H1 (cell line): ENCODE data around the gene ABL1. TPM values are rescaled to one million over a fixed set of nuclear protein-coding genes. Genes with fewer than 3 reads are reported as not detected.

Experiments used
- CHD2 ChIP-seq: IDR thresholded peaks from 2 replicates; pipeline ENCODE4 v1.6.1; 2012; ENCODE audit warnings: low read length, improper control_type of control experiment
- CREB1 ChIP-seq: IDR thresholded peaks from 2 replicates; pipeline ENCODE4 v1.6.1; 2012; ENCODE audit warnings: inconsistent platforms
- EP300 ChIP-seq, 2 experiments: IDR thresholded peaks; 1 replicate in 1 of 2; 2 replicates in 1 of 2; pipeline ENCODE4 v1.6.1; 2011 to 2012; ENCODE audit warnings: low read depth in 2 of 2, low read length in 2 of 2, mild to moderate bottlenecking in 2 of 2, borderline replicate concordance in 1 of 2, inconsistent platforms in 1 of 2, moderate library complexity in 1 of 2
- KDM4A ChIP-seq: IDR thresholded peaks from one replicate; pipeline ENCODE4 v1.7.1; 2012; ENCODE audit warnings: low read depth, mild to moderate bottlenecking, moderate library complexity, low read length, inconsistent platforms; ENCODE audit not compliant: severe bottlenecking
- NRF1 ChIP-seq: IDR thresholded peaks from 2 replicates; pipeline ENCODE4 v1.6.1; 2011; ENCODE audit warnings: mild to moderate bottlenecking, low read depth, low read length, improper control_type of control experiment
- RAD21 ChIP-seq, 2 experiments: IDR thresholded peaks in 1 of 2; conservative IDR thresholded peaks in 1 of 2; 2 replicates each; pipeline ENCODE4 v1.6.1; 2011; ENCODE audit warnings: low read depth in 2 of 2, low read length in 2 of 2, improper control_type of control experiment in 1 of 2, inconsistent platforms in 1 of 2, mild to moderate bottlenecking in 1 of 2, moderate library complexity in 1 of 2
- RXRA ChIP-seq: IDR thresholded peaks from 2 replicates; pipeline ENCODE4 v1.6.1; 2011; ENCODE audit warnings: low read depth, mild to moderate bottlenecking, low read length, moderate library complexity; ENCODE audit not compliant: insufficient read depth
- TAF1 ChIP-seq: IDR thresholded peaks from 2 replicates; pipeline ENCODE4 v1.6.1; 2011; ENCODE audit warnings: mild to moderate bottlenecking, low read depth, low read length
- YY1 ChIP-seq: IDR thresholded peaks from 2 replicates; pipeline ENCODE4 v1.6.1; 2011; ENCODE audit warnings: low read depth, mild to moderate bottlenecking, low read length
- polyA plus RNA-seq, 7 experiments: library from polyadenylated mRNA; depleted of rRNA in 3 of 7; stranded (reverse) in 5 of 7; unstranded in 2 of 7; fragments of >200 nt in 5 of 7; fragments of 200-250 nt in 2 of 7; gene quantifications; 1 replicate in 5 of 7; 2 replicates in 1 of 7; 4 replicates in 1 of 7; pipeline versions ENCODE4 v1.2.1 to v1.2.3, GENCODE V29; 2011 to 2013; ENCODE audit warnings: missing spikeins in 2 of 7, mixed read lengths in 2 of 7
- total RNA-seq: library from RNA; stranded (reverse); fragmentation: NEBNext Ultra II Directional; extraction: Animal tissue kit (Norgen Biotek cat#: 25700); gene quantifications from 2 replicates; pipeline ENCODE4 v1.2.1, GENCODE V29; 2021
- TF ChIP-seq, protein P1 (sequence below): fragments of 300-600 bp; sonication (generic); IDR thresholded peaks from 2 replicates; pipeline ENCODE4 v1.7.1; 2012; ENCODE audit warnings: low read length, moderate library complexity, mild to moderate bottlenecking, inconsistent platforms; ENCODE audit not compliant: insufficient replicate concordance

The ABL1 gene
- total and polyA plus RNA-seq, 2 of the 8 experiments (the other 6 are each of a cell fraction or from before 2014, with no cell fraction given): 35.3 to 104 TPM

DNA sequence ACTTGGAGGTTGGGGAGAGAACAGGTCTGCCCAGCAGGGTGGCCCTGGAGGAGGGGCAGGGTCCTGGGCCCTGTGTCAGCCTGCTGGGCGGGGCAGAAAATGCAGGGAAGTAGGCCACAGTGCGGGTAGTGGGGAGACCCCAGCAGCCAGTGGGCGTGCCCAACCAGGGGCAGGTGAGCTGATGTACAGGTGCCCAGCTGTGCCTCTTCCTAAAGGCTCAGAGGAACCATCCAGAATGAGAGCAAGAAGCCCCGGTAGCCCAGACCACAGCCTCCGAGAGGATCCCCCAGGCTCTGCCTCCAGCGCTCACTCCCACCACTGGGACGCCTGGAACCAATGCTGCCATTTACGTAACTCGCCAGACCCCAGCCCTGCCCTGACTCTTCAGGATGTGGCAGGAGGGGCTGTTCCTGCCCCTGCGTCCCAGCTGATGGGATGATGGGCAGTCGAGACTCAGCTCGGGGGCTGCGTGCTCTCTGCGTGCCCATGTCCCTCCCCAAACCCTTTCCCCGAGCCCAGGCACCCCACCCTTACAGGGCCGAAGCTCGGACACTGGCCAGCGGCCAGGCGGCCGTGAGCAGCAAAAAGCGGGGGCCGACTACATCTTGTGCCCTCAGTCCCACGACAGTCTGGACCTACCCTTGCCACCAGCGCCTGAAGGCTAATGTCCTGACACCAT lies 79.5 kb downstream of the ABL1 start (continued):
- TF ChIP-seq, protein P1, sequence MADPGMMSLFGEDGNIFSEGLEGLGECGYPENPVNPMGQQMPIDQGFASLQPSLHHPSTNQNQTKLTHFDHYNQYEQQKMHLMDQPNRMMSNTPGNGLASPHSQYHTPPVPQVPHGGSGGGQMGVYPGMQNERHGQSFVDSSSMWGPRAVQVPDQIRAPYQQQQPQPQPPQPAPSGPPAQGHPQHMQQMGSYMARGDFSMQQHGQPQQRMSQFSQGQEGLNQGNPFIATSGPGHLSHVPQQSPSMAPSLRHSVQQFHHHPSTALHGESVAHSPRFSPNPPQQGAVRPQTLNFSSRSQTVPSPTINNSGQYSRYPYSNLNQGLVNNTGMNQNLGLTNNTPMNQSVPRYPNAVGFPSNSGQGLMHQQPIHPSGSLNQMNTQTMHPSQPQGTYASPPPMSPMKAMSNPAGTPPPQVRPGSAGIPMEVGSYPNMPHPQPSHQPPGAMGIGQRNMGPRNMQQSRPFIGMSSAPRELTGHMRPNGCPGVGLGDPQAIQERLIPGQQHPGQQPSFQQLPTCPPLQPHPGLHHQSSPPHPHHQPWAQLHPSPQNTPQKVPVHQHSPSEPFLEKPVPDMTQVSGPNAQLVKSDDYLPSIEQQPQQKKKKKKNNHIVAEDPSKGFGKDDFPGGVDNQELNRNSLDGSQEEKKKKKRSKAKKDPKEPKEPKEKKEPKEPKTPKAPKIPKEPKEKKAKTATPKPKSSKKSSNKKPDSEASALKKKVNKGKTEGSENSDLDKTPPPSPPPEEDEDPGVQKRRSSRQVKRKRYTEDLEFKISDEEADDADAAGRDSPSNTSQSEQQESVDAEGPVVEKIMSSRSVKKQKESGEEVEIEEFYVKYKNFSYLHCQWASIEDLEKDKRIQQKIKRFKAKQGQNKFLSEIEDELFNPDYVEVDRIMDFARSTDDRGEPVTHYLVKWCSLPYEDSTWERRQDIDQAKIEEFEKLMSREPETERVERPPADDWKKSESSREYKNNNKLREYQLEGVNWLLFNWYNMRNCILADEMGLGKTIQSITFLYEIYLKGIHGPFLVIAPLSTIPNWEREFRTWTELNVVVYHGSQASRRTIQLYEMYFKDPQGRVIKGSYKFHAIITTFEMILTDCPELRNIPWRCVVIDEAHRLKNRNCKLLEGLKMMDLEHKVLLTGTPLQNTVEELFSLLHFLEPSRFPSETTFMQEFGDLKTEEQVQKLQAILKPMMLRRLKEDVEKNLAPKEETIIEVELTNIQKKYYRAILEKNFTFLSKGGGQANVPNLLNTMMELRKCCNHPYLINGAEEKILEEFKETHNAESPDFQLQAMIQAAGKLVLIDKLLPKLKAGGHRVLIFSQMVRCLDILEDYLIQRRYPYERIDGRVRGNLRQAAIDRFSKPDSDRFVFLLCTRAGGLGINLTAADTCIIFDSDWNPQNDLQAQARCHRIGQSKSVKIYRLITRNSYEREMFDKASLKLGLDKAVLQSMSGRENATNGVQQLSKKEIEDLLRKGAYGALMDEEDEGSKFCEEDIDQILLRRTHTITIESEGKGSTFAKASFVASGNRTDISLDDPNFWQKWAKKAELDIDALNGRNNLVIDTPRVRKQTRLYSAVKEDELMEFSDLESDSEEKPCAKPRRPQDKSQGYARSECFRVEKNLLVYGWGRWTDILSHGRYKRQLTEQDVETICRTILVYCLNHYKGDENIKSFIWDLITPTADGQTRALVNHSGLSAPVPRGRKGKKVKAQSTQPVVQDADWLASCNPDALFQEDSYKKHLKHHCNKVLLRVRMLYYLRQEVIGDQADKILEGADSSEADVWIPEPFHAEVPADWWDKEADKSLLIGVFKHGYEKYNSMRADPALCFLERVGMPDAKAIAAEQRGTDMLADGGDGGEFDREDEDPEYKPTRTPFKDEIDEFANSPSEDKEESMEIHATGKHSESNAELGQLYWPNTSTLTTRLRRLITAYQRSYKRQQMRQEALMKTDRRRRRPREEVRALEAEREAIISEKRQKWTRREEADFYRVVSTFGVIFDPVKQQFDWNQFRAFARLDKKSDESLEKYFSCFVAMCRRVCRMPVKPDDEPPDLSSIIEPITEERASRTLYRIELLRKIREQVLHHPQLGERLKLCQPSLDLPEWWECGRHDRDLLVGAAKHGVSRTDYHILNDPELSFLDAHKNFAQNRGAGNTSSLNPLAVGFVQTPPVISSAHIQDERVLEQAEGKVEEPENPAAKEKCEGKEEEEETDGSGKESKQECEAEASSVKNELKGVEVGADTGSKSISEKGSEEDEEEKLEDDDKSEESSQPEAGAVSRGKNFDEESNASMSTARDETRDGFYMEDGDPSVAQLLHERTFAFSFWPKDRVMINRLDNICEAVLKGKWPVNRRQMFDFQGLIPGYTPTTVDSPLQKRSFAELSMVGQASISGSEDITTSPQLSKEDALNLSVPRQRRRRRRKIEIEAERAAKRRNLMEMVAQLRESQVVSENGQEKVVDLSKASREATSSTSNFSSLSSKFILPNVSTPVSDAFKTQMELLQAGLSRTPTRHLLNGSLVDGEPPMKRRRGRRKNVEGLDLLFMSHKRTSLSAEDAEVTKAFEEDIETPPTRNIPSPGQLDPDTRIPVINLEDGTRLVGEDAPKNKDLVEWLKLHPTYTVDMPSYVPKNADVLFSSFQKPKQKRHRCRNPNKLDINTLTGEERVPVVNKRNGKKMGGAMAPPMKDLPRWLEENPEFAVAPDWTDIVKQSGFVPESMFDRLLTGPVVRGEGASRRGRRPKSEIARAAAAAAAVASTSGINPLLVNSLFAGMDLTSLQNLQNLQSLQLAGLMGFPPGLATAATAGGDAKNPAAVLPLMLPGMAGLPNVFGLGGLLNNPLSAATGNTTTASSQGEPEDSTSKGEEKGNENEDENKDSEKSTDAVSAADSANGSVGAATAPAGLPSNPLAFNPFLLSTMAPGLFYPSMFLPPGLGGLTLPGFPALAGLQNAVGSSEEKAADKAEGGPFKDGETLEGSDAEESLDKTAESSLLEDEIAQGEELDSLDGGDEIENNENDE: no peak
- TF ChIP-seq RXRA: no peak
- TF ChIP-seq EP300 (IDR thresholded peaks at IDR 0.05; ENCODE audit: borderline replicate concordance in 1 of 2, low read depth in 2 of 2, low read length in 2 of 2): no peak
- no peak for TF ChIP-seq CHD2
- no peak for TF ChIP-seq CREB1
- no peak for TF ChIP-seq TAF1
- no peak for TF ChIP-seq NRF1
- no peak for TF ChIP-seq KDM4A
- no peak for TF ChIP-seq RAD21 (IDR thresholded peaks at IDR 0.05 in 1 of 2, conservative IDR thresholded peaks at IDR 0.05 in 1 of 2; ENCODE audit: low read depth in 2 of 2, low read length in 2 of 2)
- no peak for TF ChIP-seq YY1
